K562 treated with DMSO at 1 percent for 48 hours (cell line): ENCODE results near the gene MAP10. TPM values are rescaled to one million over a fixed set of nuclear protein-coding genes. Genes with fewer than 3 reads are reported as not detected.

ENCODE experiments used
- total RNA-seq: library from RNA; unstranded; fragments of 300-600 nt; gene quantifications from 2 replicates; pipeline ENCODE4 v1.2.3, GENCODE V29; 2022; ENCODE audit warnings: low replicate concordance; ENCODE audit errors: extremely low read depth

The MAP10 gene
- total RNA-seq = not detected in 2 replicates

DNA sequence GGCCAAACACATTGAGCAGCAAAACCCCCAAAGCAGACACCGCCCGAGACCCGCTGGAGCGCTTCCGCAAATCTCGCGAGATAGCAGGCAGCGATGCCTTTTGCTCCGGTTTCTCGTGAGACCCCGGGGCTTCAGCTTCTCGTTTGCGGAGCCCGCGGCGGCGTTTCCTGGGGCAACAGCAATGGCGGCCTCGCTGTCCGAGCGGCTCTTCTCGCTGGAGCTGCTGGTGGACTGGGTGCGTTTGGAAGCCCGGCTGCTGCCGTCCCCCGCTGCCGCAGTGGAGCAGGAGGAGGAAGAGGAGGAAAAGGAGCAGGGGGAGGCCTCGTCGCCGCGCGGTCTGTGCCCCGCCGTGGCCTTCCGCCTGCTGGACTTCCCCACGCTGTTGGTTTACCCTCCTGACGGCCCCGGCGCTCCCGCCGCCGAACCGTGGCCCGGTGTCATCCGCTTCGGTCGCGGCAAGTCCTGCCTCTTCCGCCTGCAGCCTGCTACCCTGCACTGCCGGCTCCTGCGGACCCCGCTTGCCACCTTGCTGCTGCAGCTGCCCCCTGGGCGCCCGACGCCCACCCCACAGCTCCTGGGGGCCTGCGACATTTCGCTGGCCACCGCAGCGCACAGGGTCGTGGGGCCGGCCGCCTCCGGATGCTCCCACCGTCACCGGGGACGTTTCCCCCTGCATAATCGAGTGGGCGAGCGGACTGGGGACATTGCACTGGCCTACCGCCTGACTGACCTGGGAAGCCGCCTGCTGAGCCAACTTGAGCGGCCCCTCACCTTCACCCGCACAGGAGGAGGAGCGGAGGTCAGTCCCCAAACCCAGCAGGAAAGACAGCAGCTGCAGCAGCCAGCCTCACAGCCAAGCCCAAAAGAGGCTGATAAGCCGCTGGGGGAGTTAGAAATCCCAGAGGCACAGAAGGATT lies at the start of gene MAP10:
MAP10 (plus strand) TSS at position 148 of the 917 bp plus-strand sequence; CDS start at position 182, 34 bp downstream.

Other genes starting within 250 kb of the MAP10 start
- not detected in 2 replicates for gene SIPA1L2, start 175.3 kb upstream of the MAP10 start, total RNA-seq
- gene NTPCR, start 145.2 kb downstream of the MAP10 start, total RNA-seq = not detected in 2 replicates